Measurements from ENCODE around the gene SHANK3. TPM values are rescaled to one million over a fixed set of nuclear protein-coding genes. Genes with fewer than 3 reads are reported as not detected.

The SHANK3 gene
- 1.9 to 6.0 TPM (median 5.2 TPM) in 5 replicates for total RNA-seq (2022; extraction: Qiagen RNA extraction; ENCODE audit: low read depth)

DNA sequence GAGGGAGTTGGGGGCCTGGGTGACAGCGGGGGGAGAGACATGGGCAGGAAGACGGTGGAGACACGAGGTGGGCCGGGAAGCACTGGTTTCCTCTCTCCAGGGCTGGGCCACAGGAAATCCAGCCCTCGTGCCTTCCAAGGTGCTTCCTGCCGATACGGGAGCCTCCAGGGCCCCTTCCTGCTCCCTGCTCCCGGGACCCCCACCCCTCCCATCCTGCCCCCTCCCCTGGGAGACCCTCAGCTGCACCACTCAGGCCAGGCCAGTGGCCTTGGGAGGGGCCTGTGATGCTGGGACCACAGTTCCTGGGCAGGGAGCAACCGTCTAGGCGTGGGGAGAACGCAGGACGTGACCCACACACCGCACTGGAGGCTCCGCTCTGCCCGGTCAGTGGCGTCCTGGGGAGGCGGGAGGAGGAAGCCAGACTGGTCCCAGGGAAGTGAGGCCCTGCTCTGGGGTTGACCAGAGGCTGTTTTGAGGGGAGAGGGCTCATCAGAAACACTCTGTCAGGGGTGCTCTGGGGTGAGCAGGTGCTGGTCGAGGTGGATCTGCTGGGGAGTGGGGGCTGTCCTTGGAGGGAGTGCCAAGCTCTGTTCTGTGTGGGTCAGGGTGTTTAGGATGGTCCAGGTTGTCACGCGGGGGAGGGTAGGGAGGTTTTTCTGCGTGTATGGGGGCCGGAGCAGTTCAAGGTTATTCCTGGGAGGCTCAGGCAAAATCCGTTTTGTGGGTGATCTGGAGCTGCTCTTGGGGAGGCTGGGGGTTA, at the start of gene SHANK3:
TSS of gene SHANK3 (plus strand) at position 353 of the 760 bp plus-strand sequence.

DNA sequence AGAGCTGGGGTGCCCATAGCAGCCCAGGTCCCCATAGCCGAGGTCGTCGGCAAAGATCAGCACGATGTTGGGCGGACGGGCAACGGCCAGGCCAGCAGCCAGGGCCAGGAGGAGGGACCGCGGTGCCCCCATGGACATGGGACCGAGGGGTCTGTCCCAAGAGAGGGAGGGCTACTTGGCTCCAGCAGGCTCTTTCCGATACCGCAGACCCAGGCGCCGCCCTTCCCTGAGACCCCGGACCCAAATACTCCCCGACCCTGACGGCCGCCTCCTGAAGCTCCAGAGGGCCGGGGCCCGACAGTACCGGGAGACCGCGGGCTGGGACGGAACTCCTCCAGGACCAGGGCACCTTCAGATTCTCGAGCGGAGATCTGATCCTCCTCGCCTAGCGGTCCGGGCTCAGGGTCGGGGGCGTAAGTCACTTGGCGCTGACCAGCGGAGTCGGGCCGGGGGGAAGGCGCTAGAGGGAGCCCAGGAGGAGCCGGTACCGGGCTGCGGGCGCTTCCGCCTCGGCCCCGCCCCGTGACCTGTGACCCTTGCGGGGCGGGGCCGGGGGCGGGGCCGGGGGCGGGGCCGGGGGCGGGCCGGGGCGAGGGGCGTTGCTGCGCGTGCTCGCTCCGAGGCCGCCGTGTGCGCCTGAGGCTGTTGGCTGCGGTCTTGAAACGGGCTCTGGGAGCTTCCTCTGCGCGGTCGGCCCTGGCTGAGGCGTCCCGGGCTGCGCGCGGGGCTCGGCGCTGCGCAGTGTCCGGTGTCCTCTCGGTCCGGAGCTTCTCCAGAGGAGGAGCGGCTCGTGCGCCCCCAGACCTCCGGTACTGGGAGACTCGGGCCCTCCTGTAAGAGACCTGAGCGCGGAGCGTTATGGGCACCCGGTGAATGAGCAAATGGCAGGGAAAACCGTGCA, 44.7 kb upstream of the SHANK3 start, which contains the start of gene ARSA:
TSS of gene ARSA (minus strand) at position 511 of the 901 bp plus-strand sequence. CDS start at position 138, 373 bp downstream.

Other genes with a start within 250 kb of the SHANK3 start
- 9.8 to 29.9 TPM (median 27.6 TPM) in 5 replicates for gene SBF1, start 197.8 kb upstream of the SHANK3 start, total RNA-seq (2022; extraction: Qiagen RNA extraction; ENCODE audit: low read depth)
- 0.27 to 0.84 TPM (median 0.69 TPM) in 5 replicates for gene ADM2, start 191.3 kb upstream of the SHANK3 start, total RNA-seq (2022; extraction: Qiagen RNA extraction; ENCODE audit: low read depth)
- gene MIOX, start 186.0 kb upstream of the SHANK3 start, total RNA-seq (2022; extraction: Qiagen RNA extraction; ENCODE audit: low read depth) = not detected in 5 replicates
- gene LMF2, start 165.1 kb upstream of the SHANK3 start, total RNA-seq (2022; extraction: Qiagen RNA extraction; ENCODE audit: low read depth) = 21.8 to 55.9 TPM (median 46.5 TPM) in 5 replicates
- 28.3 to 43.0 TPM (median 36.3 TPM) in 5 replicates for gene NCAPH2, start 164.6 kb upstream of the SHANK3 start, total RNA-seq (2022; extraction: Qiagen RNA extraction; ENCODE audit: low read depth)
- 1.1 to 7.5 TPM (median 6.2 TPM) in 5 replicates for gene SCO2, start 147.2 kb upstream of the SHANK3 start, total RNA-seq (2022; extraction: Qiagen RNA extraction; ENCODE audit: low read depth)
- gene TYMP, start 142.8 kb upstream of the SHANK3 start, total RNA-seq (2022; extraction: Qiagen RNA extraction; ENCODE audit: low read depth) = 7.8 to 20.8 TPM (median 19.9 TPM) in 5 replicates
- 0.02 to 0.05 TPM in 2 of 5 replicates, not detected in the others for gene KLHDC7B, start 126.9 kb upstream of the SHANK3 start, total RNA-seq (2022; extraction: Qiagen RNA extraction; ENCODE audit: low read depth)
- gene SYCE3, start 109.9 kb upstream of the SHANK3 start, total RNA-seq (2022; extraction: Qiagen RNA extraction; ENCODE audit: low read depth) = not detected in 5 replicates
- 7.2 to 18.9 TPM (median 15.5 TPM) in 5 replicates for gene CPT1B, start 94.4 kb upstream of the SHANK3 start, total RNA-seq (2022; extraction: Qiagen RNA extraction; ENCODE audit: low read depth)
- gene CHKB, start 90.0 kb upstream of the SHANK3 start, total RNA-seq (2022; extraction: Qiagen RNA extraction; ENCODE audit: low read depth) = 12.4 to 29.8 TPM (median 19.5 TPM) in 5 replicates
- 1.9 to 4.8 TPM (median 4.1 TPM) in 5 replicates for gene MAPK8IP2, start 72.0 kb upstream of the SHANK3 start, total RNA-seq (2022; extraction: Qiagen RNA extraction; ENCODE audit: low read depth)
- 10.9 to 26.5 TPM (median 21.1 TPM) in 5 replicates for gene ARSA, start 44.7 kb upstream of the SHANK3 start, total RNA-seq (2022; extraction: Qiagen RNA extraction; ENCODE audit: low read depth)
- 0.19 to 0.54 TPM in 2 of 5 replicates, not detected in the others for gene ACR, start 65.4 kb downstream of the SHANK3 start, total RNA-seq (2022; extraction: Qiagen RNA extraction; ENCODE audit: low read depth)
- gene RABL2B, start 110.8 kb downstream of the SHANK3 start, total RNA-seq (2022; extraction: Qiagen RNA extraction; ENCODE audit: low read depth) = 16.8 to 24.0 TPM (median 19.7 TPM) in 5 replicates